KOPT-K1 (cell line): ENCODE measurements around the gene EHBP1.

Source experiments
- H3K27ac ChIP-seq: fragments of 200-600 bp; sonication (generic); 2 replicates; pipeline ENCODE4 v1.5.1; 2016; ENCODE audit warnings: antibody characterized with exemption, mild to moderate bottlenecking, low read depth, low read length; ENCODE audit not compliant: poor library complexity, severe bottlenecking
- H3K36me3 ChIP-seq: fragments of 200-600 bp; sonication (generic); 2 replicates; pipeline ENCODE4 v1.5.1; 2017; ENCODE audit warnings: antibody characterized with exemption, mild to moderate bottlenecking, low read length, moderate library complexity; ENCODE audit not compliant: insufficient read depth
- H3K9me3 ChIP-seq: fragments of 200-600 bp; sonication (generic); 2 replicates; pipeline ENCODE4 v1.5.1; 2017; ENCODE audit warnings: antibody characterized with exemption, low read length, mild to moderate bottlenecking; ENCODE audit not compliant: insufficient read depth, poor library complexity, severe bottlenecking

The EHBP1 gene

GRCh38 chr2:62717503-62718081 lies 12.1 kb downstream of the EHBP1 start:
- Histone ChIP-seq H3K9me3 (peaks cover 6% of the 10 kb centered on the region), H3K36me3 (peaks cover 13% of the 10 kb centered on the region), H3K27ac (no peak overlapping the region)

DNA sequence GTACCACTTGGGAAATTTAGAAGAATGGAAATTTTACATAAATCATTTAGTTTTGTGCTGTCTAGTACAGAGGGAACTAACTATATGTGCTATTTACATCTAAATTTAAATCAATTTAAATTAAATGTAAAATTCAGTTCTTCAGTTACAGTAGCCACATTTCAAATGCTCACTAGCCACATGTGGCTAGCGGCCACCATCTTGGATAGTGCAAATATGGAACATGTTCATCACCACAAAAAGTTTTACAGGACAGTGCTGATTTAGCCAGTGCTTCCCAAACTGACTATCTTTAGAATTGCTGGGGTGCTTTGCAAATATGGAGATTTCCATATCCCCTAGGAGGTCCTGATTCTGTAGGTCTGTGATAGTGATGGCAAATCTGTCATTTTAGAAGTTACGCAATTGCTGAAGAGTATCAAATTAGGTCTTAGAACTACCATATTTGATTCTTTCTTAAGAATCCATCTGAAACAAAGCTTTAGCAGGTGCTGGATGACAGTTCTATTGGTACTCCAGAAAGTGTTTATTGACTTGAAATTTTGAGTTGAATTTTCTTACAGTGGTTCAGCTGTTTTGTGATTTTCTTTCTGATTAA lies 12.8 kb downstream of the EHBP1 start:
- Histone ChIP-seq H3K27ac (no peak overlapping the region), H3K9me3 (peaks cover 13% of the 10 kb centered on the region), H3K36me3 (peaks cover 14% of the 10 kb centered on the region)

DNA sequence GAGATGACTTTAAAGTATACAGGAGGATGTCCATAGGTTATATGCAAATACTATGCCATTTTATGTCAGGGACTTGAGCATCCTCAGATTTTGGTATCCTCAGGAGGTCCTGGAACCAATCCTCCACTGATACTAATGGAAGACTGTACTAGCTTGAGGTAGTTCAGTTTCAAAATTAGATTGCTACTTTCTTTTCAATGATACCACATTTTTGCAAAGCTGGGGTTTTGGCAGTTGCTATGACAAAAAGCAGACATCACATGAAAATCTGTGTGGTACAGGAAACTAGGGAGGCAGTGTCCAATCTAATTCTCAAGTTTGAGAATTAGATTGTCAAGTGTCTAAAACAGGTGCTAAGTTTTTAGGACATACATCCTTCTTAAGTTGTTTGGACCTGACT lies 14.2 kb downstream of the EHBP1 start:
- Histone ChIP-seq H3K27ac (no peak overlapping the region), H3K36me3 (peaks cover 14% of the 10 kb centered on the region; the same call in 1 of the 2 replicates), H3K9me3 (peaks cover 19% of the 10 kb centered on the region)

DNA sequence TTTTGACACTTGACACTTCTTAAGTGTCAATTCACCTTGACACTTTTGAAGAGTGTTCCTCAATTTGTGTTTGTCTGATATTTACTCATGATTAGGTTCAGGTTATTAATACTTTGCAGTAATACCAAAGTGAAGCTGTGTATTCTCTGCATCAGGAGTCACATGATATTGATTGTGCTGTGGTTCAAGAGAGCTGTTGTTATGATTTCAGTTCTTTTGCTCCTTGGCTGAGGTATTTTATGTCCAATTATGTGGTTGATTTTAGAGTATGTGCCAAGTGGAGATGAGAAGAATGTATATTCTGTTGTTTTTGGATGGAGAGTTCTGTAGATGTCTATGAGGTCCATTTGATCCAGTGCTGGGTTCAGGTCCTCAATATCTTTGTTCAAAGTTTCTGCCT lies 17.2 kb downstream of the EHBP1 start:
- 0 out of 2 replicates have a peak, but pooled peaks cover 4% of the 10 kb centered on the region for H3K36me3 ChIP-seq
- H3K27ac ChIP-seq: no peak overlapping the region
- H3K9me3 ChIP-seq: peaks cover 19% of the 10 kb centered on the region

DNA sequence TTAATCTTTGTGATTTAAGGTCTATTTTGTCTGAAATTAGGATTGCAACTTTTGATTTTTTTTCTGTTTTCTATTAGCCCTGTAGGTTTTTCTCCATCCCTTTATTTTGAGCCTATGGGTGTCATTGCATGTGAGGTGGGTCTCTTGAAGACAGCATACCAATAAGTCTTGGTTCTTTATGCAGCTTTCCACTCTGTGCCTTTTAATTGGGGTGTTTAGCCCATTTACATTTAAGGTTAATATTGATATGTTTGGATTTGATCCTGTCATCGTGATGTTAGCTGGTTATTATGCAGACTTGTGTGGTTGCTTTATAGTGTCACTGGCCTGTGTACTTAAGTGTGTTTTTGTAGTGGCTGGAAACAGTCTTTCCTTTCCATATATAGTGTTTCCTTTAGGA lies 17.7 kb downstream of the EHBP1 start:
- Histone ChIP-seq H3K36me3 (0 out of 2 replicates have a peak, but pooled peaks cover 4% of the 10 kb centered on the region), H3K9me3 (peaks cover 19% of the 10 kb centered on the region), H3K27ac (no peak overlapping the region)

- H3K27ac ChIP-seq: no peak overlapping the region
- H3K36me3 ChIP-seq: 0 out of 2 replicates have a peak, but pooled peaks cover 4% of the 10 kb centered on the region
These were observed 18.6 kb downstream of the EHBP1 start for GRCh38 chr2:62724106-62724505.

DNA sequence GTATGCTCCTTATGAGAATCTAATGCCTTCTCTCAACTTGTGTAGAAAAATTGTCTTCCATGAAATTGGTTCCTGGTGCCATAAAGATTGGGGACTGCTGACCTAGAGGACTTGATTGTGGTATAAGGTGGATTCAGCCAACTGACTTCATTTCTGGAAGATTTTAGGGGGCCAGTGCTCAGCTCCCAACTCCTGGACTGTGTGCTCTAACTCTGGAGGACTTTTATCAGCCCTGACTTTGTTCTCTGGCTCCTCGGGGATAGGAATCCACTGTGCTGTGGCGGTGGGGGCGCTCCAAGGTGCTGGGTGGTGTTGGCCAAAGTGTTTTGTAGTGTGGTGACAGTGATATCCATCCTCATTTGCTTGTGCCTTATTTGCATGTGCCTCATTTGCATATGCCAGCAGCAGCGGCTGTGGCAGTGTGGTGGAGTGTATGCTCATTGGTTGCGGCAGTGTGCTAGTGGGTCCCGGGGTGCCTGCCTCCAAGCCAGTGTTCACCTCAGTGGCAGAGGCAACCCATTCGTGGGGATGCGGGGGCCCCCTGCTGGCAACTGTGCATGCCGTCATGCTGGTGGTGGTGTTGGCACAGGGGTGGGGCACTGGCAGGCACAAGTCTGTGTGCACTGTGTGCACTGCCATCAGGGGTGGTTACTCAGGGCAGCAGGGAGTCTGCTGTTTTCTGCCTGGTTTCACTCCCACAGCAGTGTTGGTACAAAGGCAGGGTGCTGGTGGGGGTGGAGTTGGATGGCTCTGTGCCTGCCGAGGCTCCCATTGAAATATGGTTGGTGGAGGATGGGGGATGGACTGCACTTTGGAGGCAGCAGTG lies 19.6 kb downstream of the EHBP1 start:
- Histone ChIP-seq H3K27ac (no peak overlapping the region), H3K36me3 (0 out of 2 replicates have a peak, but pooled peaks cover 4% of the 10 kb centered on the region), H3K9me3 (peaks cover 19% of the 10 kb centered on the region)

More at GRCh38 chr2:62724106-62724505, 18.6 kb downstream of the EHBP1 start:
- peaks cover 19% of the 10 kb centered on the region for H3K9me3 ChIP-seq

- peaks cover 22% of the 10 kb centered on the region for H3K9me3 ChIP-seq
- no peak overlapping the region for H3K27ac ChIP-seq
- H3K36me3 ChIP-seq: 0 out of 2 replicates have a peak, but pooled peaks cover 4% of the 10 kb centered on the region
These were observed 20.2 kb downstream of the EHBP1 start for GRCh38 chr2:62725712-62726055.

DNA sequence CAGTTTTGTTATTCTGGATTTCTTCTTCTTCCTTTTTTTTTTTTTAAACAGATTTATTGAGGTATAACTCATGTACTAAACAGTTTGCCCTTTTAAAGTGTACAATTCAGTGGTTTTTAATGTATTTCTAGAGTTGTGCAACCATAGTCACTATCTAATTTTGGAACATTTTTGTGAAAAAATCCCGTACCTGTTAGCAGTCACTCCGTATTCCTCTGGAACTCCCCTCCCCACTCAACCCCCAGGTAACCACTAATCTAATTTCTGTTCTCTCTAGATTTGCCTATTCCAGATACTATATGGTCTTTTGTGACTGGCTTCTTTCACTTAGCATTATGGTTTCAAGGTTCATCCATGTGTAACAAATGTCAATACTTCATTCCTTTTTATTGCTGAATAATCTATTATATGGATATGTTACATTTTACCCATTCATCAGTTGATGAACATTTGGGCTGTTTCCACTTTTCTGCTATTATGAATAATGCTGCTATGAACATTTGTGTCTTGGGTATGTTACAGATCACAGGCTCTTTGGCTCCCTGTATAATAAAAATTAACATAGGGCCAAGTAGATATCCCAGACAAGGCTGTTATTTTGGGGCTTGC lies 21.9 kb downstream of the EHBP1 start:
- Histone ChIP-seq H3K27ac (no peak overlapping the region), H3K9me3 (peaks cover 35% of the 10 kb centered on the region), H3K36me3 (0 out of 2 replicates have a peak, but pooled peaks cover 4% of the 10 kb centered on the region)

- Histone ChIP-seq H3K36me3 (no peaks in the 10 kb centered on the region), H3K9me3 (peaks cover 30% of the 10 kb centered on the region), H3K27ac (no peak overlapping the region)
These were observed 22.5 kb downstream of the EHBP1 start for GRCh38 chr2:62727876-62728566.

DNA sequence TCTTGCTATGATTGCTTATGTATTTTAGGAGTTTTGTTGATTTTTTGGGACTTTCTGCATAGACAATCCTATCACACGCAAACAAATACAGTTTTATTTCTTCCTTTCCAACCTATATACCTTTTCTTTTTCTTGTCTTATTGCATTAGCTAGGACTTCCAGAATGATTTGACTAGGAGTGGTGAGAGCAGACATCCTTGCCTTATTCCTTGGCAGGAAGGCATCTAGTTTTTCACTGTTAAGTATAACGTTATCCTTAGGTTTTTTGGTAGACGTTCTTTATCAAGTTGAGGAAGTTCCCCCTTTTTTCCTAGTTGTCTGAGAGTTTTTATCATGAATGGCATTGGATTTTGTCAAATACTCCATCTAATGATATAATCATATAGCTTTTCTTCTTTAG lies 25.8 kb downstream of the EHBP1 start:
- H3K27ac ChIP-seq: no peak overlapping the region
- H3K9me3 ChIP-seq: peaks cover 21% of the 10 kb centered on the region
- H3K36me3 ChIP-seq: no peaks in the 10 kb centered on the region

- Histone ChIP-seq H3K9me3 (peaks cover 21% of the 10 kb centered on the region), H3K36me3 (no peaks in the 10 kb centered on the region), H3K27ac (no peak overlapping the region)
These were observed 26.8 kb downstream of the EHBP1 start for GRCh38 chr2:62732262-62732777.

GRCh38 chr2:62733546-62733945 lies 28.0 kb downstream of the EHBP1 start:
- H3K27ac ChIP-seq: no peak overlapping the region
- peaks cover 21% of the 10 kb centered on the region for H3K9me3 ChIP-seq
- no peaks in the 10 kb centered on the region for H3K36me3 ChIP-seq

- Histone ChIP-seq H3K36me3 (no peaks in the 10 kb centered on the region), H3K9me3 (peaks cover 5% of the 10 kb centered on the region), H3K27ac (no peak overlapping the region)
These were observed 31.5 kb downstream of the EHBP1 start for GRCh38 chr2:62736899-62737559.
